ENCODE data around the gene FBXO31. TPM values are rescaled to one million over a fixed set of nuclear protein-coding genes. Genes with fewer than 3 reads are reported as not detected.

Gene FBXO31
- total RNA-seq, 1 donor from 2014 or later = 34.7 TPM

- H3K9me3 Mint-ChIP-seq (ENCODE audit: unreplicated experiment) = no peaks in the 10 kb centered on the region
- H3K4me1 Mint-ChIP-seq (ENCODE audit: unreplicated experiment) = peaks cover 4% of the 10 kb centered on the region
- no peaks in the 10 kb centered on the region for H3K27me3 Mint-ChIP-seq (ENCODE audit: unreplicated experiment)
- no peak overlapping the region for H3K4me3 Mint-ChIP-seq (ENCODE audit: unreplicated experiment)
- H3K36me3 Mint-ChIP-seq (ENCODE audit: unreplicated experiment) = peaks cover 52% of the 10 kb centered on the region
- peak; percentile 24 for TF ChIP-seq CTCF (IDR thresholded peaks at IDR 0.05)
- no peak for DNase-seq (ENCODE audit: extremely low spot score, unreplicated experiment)
- no peak overlapping the region for H3K27ac Mint-ChIP-seq (ENCODE audit: unreplicated experiment)
These were observed 27.4 kb upstream of the FBXO31 start for GRCh38 chr16:87410968-87411367.

- Mint-ChIP-seq H3K27ac (ENCODE audit: unreplicated experiment) (no peak overlapping the region), H3K9me3 (ENCODE audit: unreplicated experiment) (no peaks in the 10 kb centered on the region), H3K4me3 (ENCODE audit: unreplicated experiment) (no peak overlapping the region), H3K4me1 (ENCODE audit: unreplicated experiment) (peaks cover 4% of the 10 kb centered on the region), H3K36me3 (ENCODE audit: unreplicated experiment) (peaks cover 54% of the 10 kb centered on the region), H3K27me3 (ENCODE audit: unreplicated experiment) (no peaks in the 10 kb centered on the region)
- TF ChIP-seq CTCF (IDR thresholded peaks at IDR 0.05) = no peak
- DNase-seq (ENCODE audit: extremely low spot score, unreplicated experiment) = no peak
These were observed 27.0 kb upstream of the FBXO31 start for GRCh38 chr16:87410530-87410929.

- H3K27me3 Mint-ChIP-seq (ENCODE audit: unreplicated experiment) = no peaks in the 10 kb centered on the region
- peaks cover 4% of the 10 kb centered on the region for H3K4me1 Mint-ChIP-seq (ENCODE audit: unreplicated experiment)
- no peak for DNase-seq (ENCODE audit: extremely low spot score, unreplicated experiment)
- peaks cover 53% of the 10 kb centered on the region for H3K36me3 Mint-ChIP-seq (ENCODE audit: unreplicated experiment)
- no peak overlapping the region for H3K27ac Mint-ChIP-seq (ENCODE audit: unreplicated experiment)
- H3K9me3 Mint-ChIP-seq (ENCODE audit: unreplicated experiment) = no peaks in the 10 kb centered on the region
- H3K4me3 Mint-ChIP-seq (ENCODE audit: unreplicated experiment) = no peak overlapping the region
- TF ChIP-seq CTCF (IDR thresholded peaks at IDR 0.05) = no peak
These were observed 26.2 kb upstream of the FBXO31 start for GRCh38 chr16:87409781-87410180.

- no peak overlapping the region for H3K4me3 Mint-ChIP-seq (ENCODE audit: unreplicated experiment)
- no peaks in the 10 kb centered on the region for H3K27me3 Mint-ChIP-seq (ENCODE audit: unreplicated experiment)
- H3K36me3 Mint-ChIP-seq (ENCODE audit: unreplicated experiment) = peaks cover 58% of the 10 kb centered on the region
- H3K9me3 Mint-ChIP-seq (ENCODE audit: unreplicated experiment) = no peaks in the 10 kb centered on the region
- peaks cover 4% of the 10 kb centered on the region for H3K4me1 Mint-ChIP-seq (ENCODE audit: unreplicated experiment)
- H3K27ac Mint-ChIP-seq (ENCODE audit: unreplicated experiment) = no peak overlapping the region
- no peak for TF ChIP-seq CTCF (IDR thresholded peaks at IDR 0.05)
- DNase-seq (ENCODE audit: extremely low spot score, unreplicated experiment) = no peak
These were observed 25.6 kb upstream of the FBXO31 start for GRCh38 chr16:87409153-87409552.

GRCh38 chr16:87407511-87408112 is 24.0 kb upstream of the FBXO31 start:
- H3K36me3 Mint-ChIP-seq (ENCODE audit: unreplicated experiment) = peaks cover 55% of the 10 kb centered on the region
- H3K4me1 Mint-ChIP-seq (ENCODE audit: unreplicated experiment) = peaks cover 4% of the 10 kb centered on the region
- H3K4me3 Mint-ChIP-seq (ENCODE audit: unreplicated experiment) = no peak overlapping the region
- H3K9me3 Mint-ChIP-seq (ENCODE audit: unreplicated experiment) = no peaks in the 10 kb centered on the region
- no peak for TF ChIP-seq CTCF (IDR thresholded peaks at IDR 0.05)
- H3K27me3 Mint-ChIP-seq (ENCODE audit: unreplicated experiment) = no peaks in the 10 kb centered on the region
- H3K27ac Mint-ChIP-seq (ENCODE audit: unreplicated experiment) = no peak overlapping the region
- no peak for DNase-seq (ENCODE audit: extremely low spot score, unreplicated experiment)

Measured in osteocyte (in vitro differentiated cells).